Effector memory CD4-positive, alpha-beta T cell (primary cell): ENCODE measurements around the gene IFIT1B.
"Not testable (repeated sequence)": the region's sequence is repeated elsewhere in the genome, so short reads cannot be mapped to it uniquely, and the experiment has no call there.

Source experiments
- DNase-seq, 3 donors: peaks; one replicate each; pipeline ENCODE4 v3.0.0-alpha.2; 2020
- H3K27ac ChIP-seq: 2 replicates; pipeline ENCODE4 v1.7.0; 2013; ENCODE audit warnings: mild to moderate bottlenecking, low read length, moderate library complexity; ENCODE audit not compliant: insufficient read depth, poor library complexity, severe bottlenecking
- H3K27me3 ChIP-seq: replicated peaks from 2 replicates; pipeline ENCODE4 v1.7.0; 2013; ENCODE audit warnings: mild to moderate bottlenecking, low read length; ENCODE audit not compliant: insufficient read depth, control insufficient read depth, poor library complexity, severe bottlenecking
- H3K36me3 ChIP-seq: 2 replicates; pipeline ENCODE4 v1.7.0; 2013; ENCODE audit warnings: mild to moderate bottlenecking, low read length, moderate library complexity; ENCODE audit not compliant: control insufficient read depth, insufficient read depth
- H3K4me1 ChIP-seq: 2 replicates; pipeline ENCODE4 v1.7.0; 2013; ENCODE audit warnings: low read length, mild to moderate bottlenecking; ENCODE audit not compliant: control insufficient read depth, insufficient read depth, poor library complexity, severe bottlenecking
- H3K4me3 ChIP-seq: 2 replicates; pipeline ENCODE4 v1.7.0; 2013; ENCODE audit warnings: low read length, low read depth, mild to moderate bottlenecking; ENCODE audit not compliant: insufficient read depth, poor library complexity, severe bottlenecking
- H3K9me3 ChIP-seq: 2 replicates; pipeline ENCODE4 v1.7.0; 2013; ENCODE audit warnings: mild to moderate bottlenecking, low read length, moderate library complexity; ENCODE audit not compliant: control insufficient read depth
- total RNA-seq, 3 donors: gene quantifications; one replicate each; lab custom pipeline; 2026; lab: John Stamatoyannopoulos, UW

IFIT1B gene
- total RNA-seq = 0 reads per million in 3 donors

GRCh38 chr10:89377705-89378637, at the start of gene IFIT1B:
Gene IFIT1B (plus strand): TSS chr10:89378056. CDS start chr10:89378136, 80 bp downstream.
- Histone ChIP-seq H3K4me3 (no peak within 1 kb of the TSS), H3K4me1 (no peaks in the 10 kb centered on the region), H3K27ac (no peak within 1 kb of the TSS), H3K27me3 (no peaks in the 10 kb centered on the region), H3K9me3 (no peaks in the 10 kb centered on the region), H3K36me3 (no peaks in the 10 kb centered on the region)
- DNase-seq = no peak

- DNase-seq = no peak
- no peaks in the 10 kb centered on the region for H3K9me3 ChIP-seq
- no peaks in the 10 kb centered on the region for H3K36me3 ChIP-seq
- H3K27ac ChIP-seq = no peak overlapping the region
- H3K4me3 ChIP-seq = no peak overlapping the region
- no peaks in the 10 kb centered on the region for H3K27me3 ChIP-seq
- H3K4me1 ChIP-seq = peaks cover 21% of the 10 kb centered on the region
These were observed 48.7 kb upstream of the IFIT1B start for GRCh38 chr10:89329151-89329550.

- H3K4me1 ChIP-seq = peaks cover 28% of the 10 kb centered on the region
- DNase-seq, H3K27me3 ChIP-seq, H3K27ac ChIP-seq, H3K4me3 ChIP-seq, H3K9me3 ChIP-seq, H3K36me3 ChIP-seq: not testable (repeated sequence)
These were observed 47.8 kb upstream of the IFIT1B start for GRCh38 chr10:89330014-89330413.

GRCh38 chr10:89330537-89331212, 47.2 kb upstream of the IFIT1B start:
- no peak for DNase-seq
- Histone ChIP-seq H3K36me3 (no peaks in the 10 kb centered on the region), H3K4me3 (no peak overlapping the region)

GRCh38 chr10:89331487-89332122, 46.3 kb upstream of the IFIT1B start:
- peak overlapping the region; percentile 30 for H3K4me3 ChIP-seq
- DNase-seq, H3K9me3 ChIP-seq, H3K27me3 ChIP-seq, H3K36me3 ChIP-seq: not testable (repeated sequence)
- peak overlapping the region; percentile 70 for H3K27ac ChIP-seq
- H3K4me1 ChIP-seq = peaks cover 34% of the 10 kb centered on the region

More at GRCh38 chr10:89330537-89331212, 47.2 kb upstream of the IFIT1B start:
- Histone ChIP-seq H3K27ac (no peak overlapping the region), H3K27me3 (no peaks in the 10 kb centered on the region), H3K9me3 (no peaks in the 10 kb centered on the region), H3K4me1 (peaks cover 34% of the 10 kb centered on the region)

- Histone ChIP-seq H3K4me1 (peaks cover 34% of the 10 kb centered on the region), H3K27ac (peak overlapping the region; percentile 70), H3K27me3 (no peaks in the 10 kb centered on the region), H3K9me3 (no peaks in the 10 kb centered on the region), H3K4me3 (peak overlapping the region; percentile 30), H3K36me3 (no peaks in the 10 kb centered on the region)
- DNase-seq = peak in 1 of 3 donors; percentile 28
These were observed 45.7 kb upstream of the IFIT1B start for GRCh38 chr10:89332123-89332633.

- no peaks in the 10 kb centered on the region for H3K27me3 ChIP-seq
- no peaks in the 10 kb centered on the region for H3K36me3 ChIP-seq
- H3K4me1 ChIP-seq = peaks cover 34% of the 10 kb centered on the region
- no peak overlapping the region for H3K27ac ChIP-seq
- no peaks in the 10 kb centered on the region for H3K9me3 ChIP-seq
- H3K4me3 ChIP-seq = no peak overlapping the region
- DNase-seq = no peak
These were observed 42.6 kb upstream of the IFIT1B start for GRCh38 chr10:89335226-89335625.

GRCh38 chr10:89336241-89336640, 41.6 kb upstream of the IFIT1B start:
- H3K9me3 ChIP-seq = no peaks in the 10 kb centered on the region
- DNase-seq = no peak
- H3K4me3 ChIP-seq = no peak overlapping the region
- no peaks in the 10 kb centered on the region for H3K27me3 ChIP-seq
- no peak overlapping the region for H3K27ac ChIP-seq
- peaks cover 30% of the 10 kb centered on the region for H3K4me1 ChIP-seq
- H3K36me3 ChIP-seq = no peaks in the 10 kb centered on the region

GRCh38 chr10:89337484-89337883, 40.4 kb upstream of the IFIT1B start:
- DNase-seq = peak in 1 of 3 donors; percentile 27
- no peak overlapping the region for H3K27ac ChIP-seq
- no peak overlapping the region for H3K4me3 ChIP-seq
- no peaks in the 10 kb centered on the region for H3K27me3 ChIP-seq
- H3K36me3 ChIP-seq = no peaks in the 10 kb centered on the region
- H3K4me1 ChIP-seq = peaks cover 30% of the 10 kb centered on the region
- no peaks in the 10 kb centered on the region for H3K9me3 ChIP-seq
